GM06990 (cell line): ENCODE data around the gene ADCY9.

Experiments used
- DNase-seq: peaks from one replicate; pipeline ENCODE4 v3.0.0-alpha.2; 2011; ENCODE audit not compliant: insufficient read length; ENCODE audit errors: extremely low read depth
- H3K27me3 ChIP-seq: replicated peaks from 2 replicates; pipeline ENCODE4 v1.6.0; 2011; ENCODE audit warnings: low read length; ENCODE audit not compliant: control insufficient read depth, insufficient read depth
- H3K36me3 ChIP-seq: 2 replicates; pipeline ENCODE4 v1.5.1; 2011; ENCODE audit warnings: low read length; ENCODE audit not compliant: control insufficient read depth, insufficient read depth
- H3K4me3 ChIP-seq: replicated peaks from 2 replicates; pipeline ENCODE4 v1.5.1; 2011; ENCODE audit warnings: low read depth, mild to moderate bottlenecking, control low read depth, low read length
- TF ChIP-seq, protein P1 (sequence below): IDR thresholded peaks from 2 replicates; pipeline ENCODE4 v1.5.1; 2011; ENCODE audit warnings: low read length, control low read depth, mild to moderate bottlenecking, inconsistent platforms; ENCODE audit not compliant: insufficient read depth, poor library complexity, severe bottlenecking

Gene ADCY9

DNA sequence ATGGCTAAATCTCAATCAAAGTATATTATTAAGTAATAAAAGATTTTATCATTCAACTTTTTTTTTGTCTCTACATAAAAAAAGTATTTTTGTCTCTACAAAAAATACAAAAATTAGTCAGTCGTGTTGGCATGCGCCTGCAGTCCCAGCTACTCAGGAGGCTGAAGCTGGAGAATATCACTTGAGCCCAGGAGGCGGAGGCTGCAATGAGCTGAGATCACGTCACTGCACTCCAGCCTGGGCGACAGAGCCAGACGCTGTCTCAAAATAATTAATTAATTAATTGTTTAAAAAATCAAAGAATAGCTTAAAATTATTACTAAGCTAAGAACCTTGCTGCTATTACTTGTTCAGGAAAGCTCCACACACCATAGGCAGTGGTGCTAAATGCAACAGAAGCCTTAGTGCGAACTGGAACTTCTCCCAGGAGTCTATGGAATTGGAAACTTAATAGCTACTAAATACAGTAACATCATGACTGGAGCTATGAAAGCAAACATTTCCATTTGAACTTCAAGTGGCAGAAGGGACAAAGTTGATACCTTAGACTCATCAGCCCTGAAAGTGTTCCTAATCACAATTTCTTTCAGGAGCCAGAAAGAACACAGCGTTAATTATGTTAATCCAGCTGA is 22.6 kb downstream of the ADCY9 start:
- no peaks in the 10 kb centered on the region for H3K27me3 ChIP-seq
- no peaks in the 10 kb centered on the region for H3K36me3 ChIP-seq
- H3K4me3 ChIP-seq = no peak overlapping the region
- TF ChIP-seq, protein P1, sequence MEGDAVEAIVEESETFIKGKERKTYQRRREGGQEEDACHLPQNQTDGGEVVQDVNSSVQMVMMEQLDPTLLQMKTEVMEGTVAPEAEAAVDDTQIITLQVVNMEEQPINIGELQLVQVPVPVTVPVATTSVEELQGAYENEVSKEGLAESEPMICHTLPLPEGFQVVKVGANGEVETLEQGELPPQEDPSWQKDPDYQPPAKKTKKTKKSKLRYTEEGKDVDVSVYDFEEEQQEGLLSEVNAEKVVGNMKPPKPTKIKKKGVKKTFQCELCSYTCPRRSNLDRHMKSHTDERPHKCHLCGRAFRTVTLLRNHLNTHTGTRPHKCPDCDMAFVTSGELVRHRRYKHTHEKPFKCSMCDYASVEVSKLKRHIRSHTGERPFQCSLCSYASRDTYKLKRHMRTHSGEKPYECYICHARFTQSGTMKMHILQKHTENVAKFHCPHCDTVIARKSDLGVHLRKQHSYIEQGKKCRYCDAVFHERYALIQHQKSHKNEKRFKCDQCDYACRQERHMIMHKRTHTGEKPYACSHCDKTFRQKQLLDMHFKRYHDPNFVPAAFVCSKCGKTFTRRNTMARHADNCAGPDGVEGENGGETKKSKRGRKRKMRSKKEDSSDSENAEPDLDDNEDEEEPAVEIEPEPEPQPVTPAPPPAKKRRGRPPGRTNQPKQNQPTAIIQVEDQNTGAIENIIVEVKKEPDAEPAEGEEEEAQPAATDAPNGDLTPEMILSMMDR = no peak
- no peak for DNase-seq

GRCh38 chr16:4092547-4093265 is 23.5 kb downstream of the ADCY9 start:
- Histone ChIP-seq H3K27me3 (no peaks in the 10 kb centered on the region), H3K4me3 (no peak overlapping the region), H3K36me3 (no peaks in the 10 kb centered on the region)
- TF ChIP-seq, protein P1 = no peak
- DNase-seq = no peak

GRCh38 chr16:4091240-4092012 is 24.8 kb downstream of the ADCY9 start:
- TF ChIP-seq, protein P1 = no peak
- no peaks in the 10 kb centered on the region for H3K36me3 ChIP-seq
- H3K4me3 ChIP-seq = no peak overlapping the region
- H3K27me3 ChIP-seq = no peaks in the 10 kb centered on the region
- DNase-seq = no peak

GRCh38 chr16:4090351-4090851 is 25.8 kb downstream of the ADCY9 start:
- Histone ChIP-seq H3K27me3 (no peaks in the 10 kb centered on the region), H3K36me3 (no peaks in the 10 kb centered on the region), H3K4me3 (no peak overlapping the region)
- TF ChIP-seq, protein P1 = no peak
- no peak for DNase-seq

- TF ChIP-seq, protein P1 = no peak
- no peaks in the 10 kb centered on the region for H3K27me3 ChIP-seq
- H3K4me3 ChIP-seq = no peak overlapping the region
- DNase-seq = no peak
- no peaks in the 10 kb centered on the region for H3K36me3 ChIP-seq
These were observed 26.4 kb downstream of the ADCY9 start for GRCh38 chr16:4089811-4090301.
